Esophagus muscularis mucosa (tissue), 4 donors: ENCODE results near the gene PKHD1. TPM values are rescaled to one million over a fixed set of nuclear protein-coding genes. Genes with fewer than 3 reads are reported as not detected.

Source experiments
- DNase-seq: peaks from one replicate; pipeline ENCODE4 v3.0.0-alpha.2; 2017; ENCODE audit errors: extremely low spot score
- H3K27ac ChIP-seq, 4 donors: fragments of 200-600 bp; sonication (generic); replicated peaks in 1 of 4; 1 replicate in 3 of 4; 2 replicates in 1 of 4; pipeline ENCODE4 v1.5.1; 2016 to 2019; ENCODE audit warnings: mild to moderate bottlenecking in 1 of 4
- H3K27me3 ChIP-seq, 4 donors: fragments of 200-600 bp; sonication (generic); one replicate each; pipeline versions ENCODE4 v1.5.1 to v1.6.0; 2016 to 2019
- H3K36me3 ChIP-seq, 4 donors: fragments of 200-600 bp; sonication (generic); one replicate each; pipeline ENCODE4 v1.5.1; 2016 to 2019
- H3K4me1 ChIP-seq, 4 donors: fragments of 200-600 bp; sonication (generic); one replicate each; pipeline ENCODE4 v1.5.1; 2016 to 2019
- H3K4me3 ChIP-seq, 4 donors: fragments of 200-600 bp; sonication (generic); 1 replicate in 2 of 4; 2 replicates in 2 of 4; pipeline ENCODE4 v1.5.1; 2016 to 2019; ENCODE audit warnings: mild to moderate bottlenecking in 4 of 4, moderate library complexity in 1 of 4
- H3K9me3 ChIP-seq, 4 donors: fragments of 200-600 bp; sonication (generic); 1 replicate in 3 of 4; 2 replicates in 1 of 4; pipeline ENCODE4 v1.5.1; 2016 to 2019
- EP300 ChIP-seq: sonication (generic); formaldehyde crosslinking; IDR thresholded peaks from one replicate; pipeline ENCODE4 v1.6.1; 2017; ENCODE audit warnings: antibody characterized with exemption
- POLR2A ChIP-seq: fragments of 450-650 bp; IDR thresholded peaks from one replicate; pipeline ENCODE4 v1.6.1; 2017; ENCODE audit warnings: antibody characterized with exemption, moderate library complexity, mild to moderate bottlenecking, low read depth
- POLR2AphosphoS5 ChIP-seq, 2 donors: sonication (generic); formaldehyde crosslinking; IDR thresholded peaks; one replicate each; pipeline ENCODE4 v1.6.1; 2017; ENCODE audit warnings: antibody characterized with exemption in 2 of 2
- WGBS: methylation state at CpG from one replicate; pipeline ENCODE4 v1.1.5; 2018; 5-methylcytosine and 5-hydroxymethylcytosine counted together
- intact Hi-C: fragments of 100-400 bp; cut with DNase I; formaldehyde crosslinking; loops from one replicate; pipeline ENCODE4 v1.15.1; 2023
- total RNA-seq, 4 donors: library from RNA; depleted of rRNA; stranded (reverse); fragments of >200 nt; gene quantifications; one replicate each; pipeline versions ENCODE4 v1.1.0 to v1.2.1, GENCODE V29; 2016
- TF ChIP-seq, protein P1 (sequence below), 3 experiments: fragments of 200-600 bp in 2 of 3; fragments of 450-650 bp in 1 of 3; sonication (generic) in 2 of 3; IDR thresholded peaks; one replicate each; pipeline ENCODE4 v1.5.1; 2017 to 2019; ENCODE audit warnings: antibody characterized with exemption in 3 of 3, mild to moderate bottlenecking in 2 of 3, moderate library complexity in 1 of 3

The PKHD1 gene
- total RNA-seq, 4 donors from 2014 or later: under 0.01 TPM; not detected in 3

DNA sequence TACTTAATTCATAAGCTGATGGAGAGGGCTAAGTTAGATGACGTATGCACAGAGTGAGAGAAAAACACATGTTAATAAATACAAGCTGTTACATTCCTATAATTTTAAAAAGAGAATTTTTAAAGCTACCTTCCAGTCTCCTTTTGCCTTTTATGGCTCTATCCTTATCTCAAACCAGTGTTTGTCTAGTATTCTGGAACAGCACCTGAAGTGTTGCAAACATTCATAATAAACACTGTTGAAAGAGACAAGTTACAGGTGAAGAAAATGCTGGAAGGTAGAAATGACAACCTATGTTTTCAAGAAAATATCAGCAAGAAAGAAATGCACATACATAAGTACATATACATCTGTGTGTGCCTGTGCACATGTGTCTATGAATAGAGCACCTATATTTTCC, 409.1 kb downstream of the PKHD1 start:
- DNase-seq: no peak
- 84% methylated on average over 1 of the region's 1 CpG for WGBS
- no peak overlapping the region for H3K4me3 ChIP-seq
- intact Hi-C loops: no loop called here
- TF ChIP-seq EP300 (no peak), POLR2A (no peak), POLR2AphosphoS5 (IDR thresholded peaks at IDR 0.05) (no peak)
- TF ChIP-seq, protein P1, sequence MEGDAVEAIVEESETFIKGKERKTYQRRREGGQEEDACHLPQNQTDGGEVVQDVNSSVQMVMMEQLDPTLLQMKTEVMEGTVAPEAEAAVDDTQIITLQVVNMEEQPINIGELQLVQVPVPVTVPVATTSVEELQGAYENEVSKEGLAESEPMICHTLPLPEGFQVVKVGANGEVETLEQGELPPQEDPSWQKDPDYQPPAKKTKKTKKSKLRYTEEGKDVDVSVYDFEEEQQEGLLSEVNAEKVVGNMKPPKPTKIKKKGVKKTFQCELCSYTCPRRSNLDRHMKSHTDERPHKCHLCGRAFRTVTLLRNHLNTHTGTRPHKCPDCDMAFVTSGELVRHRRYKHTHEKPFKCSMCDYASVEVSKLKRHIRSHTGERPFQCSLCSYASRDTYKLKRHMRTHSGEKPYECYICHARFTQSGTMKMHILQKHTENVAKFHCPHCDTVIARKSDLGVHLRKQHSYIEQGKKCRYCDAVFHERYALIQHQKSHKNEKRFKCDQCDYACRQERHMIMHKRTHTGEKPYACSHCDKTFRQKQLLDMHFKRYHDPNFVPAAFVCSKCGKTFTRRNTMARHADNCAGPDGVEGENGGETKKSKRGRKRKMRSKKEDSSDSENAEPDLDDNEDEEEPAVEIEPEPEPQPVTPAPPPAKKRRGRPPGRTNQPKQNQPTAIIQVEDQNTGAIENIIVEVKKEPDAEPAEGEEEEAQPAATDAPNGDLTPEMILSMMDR (IDR thresholded peaks at IDR 0.05): no peak
- H3K9me3 ChIP-seq: no peaks in the 10 kb centered on the region
- H3K4me1 ChIP-seq: peaks cover 0 to 11% (median 7%) of the 10 kb centered on the region in 4 donors
- H3K27ac ChIP-seq: no peak overlapping the region
- no peaks in the 10 kb centered on the region for H3K36me3 ChIP-seq
- H3K27me3 ChIP-seq: no peaks in the 10 kb centered on the region

GRCh38 chr6:51675922-51676275, 411.5 kb downstream of the PKHD1 start:
- no peak overlapping the region for H3K4me3 ChIP-seq
- TF ChIP-seq EP300 (no peak), POLR2AphosphoS5 (IDR thresholded peaks at IDR 0.05) (no peak), POLR2A (no peak)
- TF ChIP-seq, protein P1 (IDR thresholded peaks at IDR 0.05): no peak
- H3K36me3 ChIP-seq: no peaks in the 10 kb centered on the region
- no peaks in the 10 kb centered on the region for H3K27me3 ChIP-seq
- no peak overlapping the region for H3K27ac ChIP-seq
- intact Hi-C loops: no loop called here
- H3K9me3 ChIP-seq: no peaks in the 10 kb centered on the region
- peaks cover 0 to 11% (median 7%) of the 10 kb centered on the region in 4 donors for H3K4me1 ChIP-seq
- no peak for DNase-seq
- WGBS: 60% methylated on average over 4 of the region's 4 CpGs

DNA sequence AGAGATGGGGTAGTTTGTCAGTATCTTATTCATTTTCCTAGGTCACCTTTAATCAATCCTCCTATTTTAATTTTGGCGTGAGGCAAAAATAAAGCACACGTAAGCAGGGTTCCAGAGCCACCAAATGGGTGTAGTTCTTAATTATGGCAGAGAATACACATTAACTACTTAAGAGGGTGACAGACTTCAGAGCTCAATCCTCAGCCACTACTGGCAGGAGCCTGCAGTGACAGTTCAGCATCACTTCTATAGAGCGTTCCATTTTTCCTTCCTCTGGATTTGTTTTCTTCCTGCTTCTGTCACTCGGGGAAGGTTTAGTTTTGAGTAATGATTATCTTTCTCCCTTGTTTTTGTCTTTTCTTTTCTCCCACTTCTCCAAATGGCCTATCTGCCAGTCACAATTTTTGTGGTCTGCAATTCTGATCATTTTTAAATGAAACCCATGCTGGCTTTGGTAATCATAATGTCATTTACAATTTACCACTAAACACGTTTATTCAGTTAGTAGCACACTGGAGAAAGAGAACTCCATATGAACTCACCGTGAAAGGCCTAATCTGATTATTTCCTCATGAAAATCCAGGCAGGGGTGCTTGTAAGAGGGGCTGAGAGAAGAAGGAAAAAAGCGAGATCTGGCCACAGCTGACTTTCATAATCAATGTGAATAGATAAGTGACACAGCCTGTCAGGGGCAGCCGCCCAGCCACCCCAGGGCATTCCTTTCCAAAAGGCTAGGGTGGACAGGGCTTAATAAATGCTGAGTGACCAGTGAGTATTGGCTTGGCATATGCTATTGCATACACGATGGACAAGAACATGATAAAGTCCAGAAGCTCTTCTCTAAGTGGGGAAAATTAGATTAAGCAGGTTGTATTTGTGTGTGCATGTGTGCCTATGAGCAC, 412.1 kb downstream of the PKHD1 start:
- Histone ChIP-seq H3K36me3 (no peaks in the 10 kb centered on the region), H3K9me3 (no peaks in the 10 kb centered on the region), H3K4me1 (peaks cover 0 to 11% (median 7%) of the 10 kb centered on the region in 4 donors), H3K27me3 (no peaks in the 10 kb centered on the region), H3K27ac (no peak overlapping the region), H3K4me3 (no peak overlapping the region)
- TF ChIP-seq, protein P1 (IDR thresholded peaks at IDR 0.05): no peak
- no peak for TF ChIP-seq EP300
- TF ChIP-seq POLR2AphosphoS5 (IDR thresholded peaks at IDR 0.05): no peak
- no peak for TF ChIP-seq POLR2A
- 57% methylated on average over 9 of the region's 9 CpGs for WGBS
- intact Hi-C loops: no loop called here
- DNase-seq: no peak

- TF ChIP-seq, protein P1 (IDR thresholded peaks at IDR 0.05): no peak
- TF ChIP-seq EP300: no peak
- TF ChIP-seq POLR2A: no peak
- no peak for TF ChIP-seq POLR2AphosphoS5 (IDR thresholded peaks at IDR 0.05)
- intact Hi-C loops: no loop called here
- no peaks in the 10 kb centered on the region for H3K36me3 ChIP-seq
These were observed 423.9 kb downstream of the PKHD1 start for GRCh38 chr6:51663525-51663924.

More at GRCh38 chr6:51663525-51663924, 423.9 kb downstream of the PKHD1 start:
- Histone ChIP-seq H3K27ac (no peak overlapping the region), H3K4me1 (no peaks in the 10 kb centered on the region), H3K4me3 (no peak overlapping the region), H3K9me3 (no peaks in the 10 kb centered on the region), H3K27me3 (no peaks in the 10 kb centered on the region)
- DNase-seq: no peak
